ENCODE measurements around the gene ENG.
"Not testable (repeated sequence)": the region's sequence is repeated elsewhere in the genome, so short reads cannot be mapped to it uniquely, and the experiment has no call there.

Gene ENG

GRCh38 chr9:127854184-127854806 lies at the start of gene ENG:
Gene ENG (minus strand): TSS chr9:127854658. CDS start chr9:127854355, 303 bp downstream.
- no peak for DNase-seq

DNA sequence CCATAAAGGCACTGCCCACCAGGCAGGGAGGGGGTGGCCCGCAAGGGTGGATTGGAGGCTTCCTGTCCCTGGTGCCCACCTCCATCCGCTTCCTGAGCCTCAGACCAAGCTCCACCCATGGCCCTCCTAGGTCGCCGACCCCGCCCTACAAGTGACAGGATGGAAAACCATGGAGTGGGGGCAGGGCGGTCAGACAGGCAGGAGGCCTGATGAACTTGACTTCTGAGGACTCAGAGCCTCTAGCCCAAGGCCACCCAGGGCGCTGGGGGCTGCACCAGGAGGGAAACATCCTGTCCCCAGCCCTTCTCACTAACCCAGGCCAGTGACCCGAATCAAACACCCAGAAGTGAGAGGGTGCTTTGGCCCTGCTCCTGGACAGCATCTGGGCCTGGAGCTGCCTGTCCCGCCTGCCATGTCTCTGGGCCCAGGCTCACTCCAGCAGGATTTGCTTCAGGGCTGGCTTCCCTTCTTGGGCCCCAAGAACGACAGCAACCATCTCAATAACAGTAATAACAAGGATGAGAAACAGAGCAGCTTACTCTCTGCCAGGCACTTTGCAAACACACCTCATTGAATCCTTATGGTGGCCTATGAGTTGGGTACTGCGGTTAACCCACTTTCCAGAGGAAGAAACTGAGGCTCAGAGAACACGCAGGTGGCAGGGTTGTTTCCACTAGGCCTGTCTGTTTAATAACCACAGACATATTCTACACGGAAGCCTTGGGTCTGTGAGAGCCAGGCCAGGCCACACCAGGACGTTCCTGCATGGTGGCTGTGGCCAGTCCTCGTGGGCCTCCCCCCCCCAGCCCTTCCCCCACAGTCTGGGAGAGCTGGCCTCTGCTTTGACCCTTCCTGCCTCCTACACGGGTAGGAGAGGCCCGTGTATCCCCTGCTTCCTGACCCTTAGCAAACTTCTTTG lies 49.4 kb upstream of the ENG start:
- DNase-seq, result no peak

DNA sequence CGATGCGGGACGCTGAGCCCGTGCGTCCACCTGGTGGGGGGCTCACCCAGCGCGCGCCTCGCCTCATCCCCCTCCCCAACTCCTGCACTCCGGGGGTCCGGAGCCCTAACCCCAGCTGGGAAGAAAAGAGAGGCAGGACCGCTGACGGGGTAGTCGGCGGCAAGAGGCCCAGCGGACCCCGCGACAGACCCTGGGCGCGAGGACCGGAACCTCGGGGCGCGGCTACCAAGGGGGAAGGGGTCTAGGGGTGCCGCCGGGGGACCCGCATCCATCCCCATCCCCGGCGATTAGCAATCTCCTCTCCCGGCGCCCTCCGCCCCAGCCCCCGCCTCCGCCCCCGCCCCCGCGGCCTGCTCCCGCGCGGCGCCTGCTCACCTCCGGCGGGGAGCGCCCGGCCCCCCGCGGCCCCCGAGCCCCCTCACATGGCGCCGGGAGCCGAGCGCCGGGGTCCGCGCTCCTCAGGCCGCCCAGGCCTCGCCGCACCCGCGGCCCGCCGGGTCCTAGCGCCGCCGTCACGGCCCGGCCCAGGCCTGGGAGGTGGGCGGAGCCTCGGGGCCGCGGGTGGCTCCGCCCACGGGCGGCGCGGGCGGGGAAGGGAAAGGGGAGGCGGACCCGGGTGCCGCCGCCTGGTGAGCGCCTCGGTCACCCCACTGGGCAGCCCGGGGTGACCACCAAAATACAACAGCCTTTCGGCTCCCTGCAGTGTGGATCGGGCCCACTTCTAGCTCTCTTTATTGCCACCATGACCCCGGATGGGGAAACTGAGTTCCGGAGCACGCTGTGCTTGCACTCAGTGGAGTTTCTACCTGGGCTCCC lies 44.9 kb upstream of the ENG start, which contains the start of gene ST6GALNAC6:
TSS of gene ST6GALNAC6 (minus strand) at position 476 of the 816 bp plus-strand sequence. CDS start 1,622 bp downstream, outside the sequence.
- DNase-seq, result peak; percentile 89

DNA sequence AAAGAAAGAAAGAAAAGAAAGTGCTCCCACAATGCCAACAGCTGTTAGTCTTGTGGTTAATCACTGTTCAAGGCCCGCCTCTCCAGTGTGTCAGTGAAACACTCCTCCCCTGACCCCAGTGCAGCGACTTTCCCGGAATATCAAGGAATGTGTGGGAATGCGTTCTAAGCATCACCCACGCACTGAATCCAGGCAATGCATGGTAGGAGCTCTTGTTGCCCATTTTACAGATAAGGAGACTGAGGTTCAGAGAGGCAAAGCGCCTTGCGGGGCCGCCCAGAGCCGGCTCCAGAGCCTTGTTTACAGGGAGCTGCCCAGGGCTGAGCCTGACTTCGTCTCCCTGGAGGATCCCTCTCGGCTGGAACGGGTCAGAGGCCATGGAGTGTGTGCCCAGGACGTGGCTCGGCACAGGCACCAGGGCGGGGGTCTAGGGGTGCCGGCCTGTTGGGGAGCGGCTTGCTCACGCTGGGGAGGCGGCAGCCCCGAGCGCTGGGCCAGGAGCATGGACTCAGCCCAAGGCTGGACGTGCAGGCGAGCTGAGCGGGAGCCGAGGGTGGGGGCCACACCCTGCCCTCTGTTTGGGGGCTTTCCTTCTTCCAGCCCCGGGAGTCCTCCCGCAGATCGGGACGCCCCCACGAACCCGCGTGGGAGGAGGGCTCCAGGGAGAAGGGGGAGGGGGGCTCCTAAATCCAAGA lies 44.1 kb upstream of the ENG start:
- DNase-seq, result no peak

DNA sequence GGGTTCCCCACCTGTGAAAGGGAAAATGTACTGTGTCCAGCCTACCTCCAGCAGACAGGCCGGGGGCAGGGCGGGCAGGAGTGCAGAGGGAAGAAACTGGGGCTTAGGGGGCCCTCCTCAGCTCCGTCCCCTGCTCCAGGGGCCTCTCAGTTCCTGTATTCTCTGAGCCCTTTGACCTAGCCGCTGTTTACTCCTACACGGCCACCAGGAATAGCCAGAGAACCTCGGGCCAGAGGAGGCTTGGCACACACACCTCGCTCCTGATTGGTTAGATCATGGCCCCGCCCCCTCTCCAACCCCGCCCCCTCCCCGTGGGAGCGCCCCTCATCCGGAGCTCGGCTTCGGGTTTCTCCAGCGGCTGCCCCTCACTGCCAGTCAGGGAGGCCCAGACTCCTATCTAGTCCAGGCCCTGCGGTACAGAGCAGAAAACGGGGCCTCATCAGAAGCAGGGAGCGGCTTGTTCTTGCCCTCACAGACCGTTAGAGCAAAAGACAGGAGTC lies 42.8 kb upstream of the ENG start:
- DNase-seq, result no peak

DNA sequence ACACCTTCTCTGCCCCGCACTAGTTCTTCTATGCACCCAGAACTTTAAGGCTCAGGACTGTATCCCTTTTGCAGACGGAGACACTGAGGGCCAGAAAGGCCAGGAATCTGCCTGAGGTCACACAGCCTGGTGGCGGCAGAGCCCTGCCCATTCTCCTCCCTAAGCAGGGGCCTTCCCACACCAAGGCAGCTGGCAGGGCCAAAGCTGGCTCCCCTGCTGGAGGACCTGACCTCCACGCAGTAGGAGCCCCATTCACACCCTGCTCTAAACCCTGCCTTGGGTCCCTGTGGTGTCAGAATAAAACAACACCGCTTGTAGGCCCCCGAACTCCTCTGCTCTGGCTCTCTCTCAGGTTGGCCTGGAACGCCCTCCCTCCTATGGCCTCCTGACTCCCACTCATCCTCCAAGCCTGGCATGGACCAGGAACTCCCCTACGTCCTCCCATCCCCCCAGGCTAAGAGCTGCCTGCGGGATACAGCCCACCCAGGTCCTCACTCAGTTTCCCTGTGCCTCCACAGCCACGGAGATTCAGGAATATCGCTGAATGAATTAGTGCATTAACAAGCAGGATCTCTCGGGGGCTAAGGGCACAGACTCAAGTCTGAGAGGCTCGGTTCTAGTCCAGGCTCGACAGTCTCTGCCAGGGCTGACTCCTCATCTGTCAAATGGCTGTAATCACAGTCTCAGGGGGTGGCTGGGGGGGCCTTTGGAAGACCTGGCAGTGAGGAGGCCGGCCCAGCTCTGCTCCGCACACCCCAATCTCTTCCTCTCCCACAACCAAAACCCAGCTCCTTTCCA lies 42.1 kb upstream of the ENG start:
- no peak for DNase-seq

- DNase-seq, result no peak
Observed at GRCh38 chr9:127895811-127896210, 41.4 kb upstream of the ENG start.

- no peak for DNase-seq
Observed at GRCh38 chr9:127893392-127893791, 38.9 kb upstream of the ENG start.

- no peak for DNase-seq
Observed at GRCh38 chr9:127892831-127893230, 38.4 kb upstream of the ENG start.

GRCh38 chr9:127890053-127890452 lies 35.6 kb upstream of the ENG start:
- DNase-seq, result no peak

DNA sequence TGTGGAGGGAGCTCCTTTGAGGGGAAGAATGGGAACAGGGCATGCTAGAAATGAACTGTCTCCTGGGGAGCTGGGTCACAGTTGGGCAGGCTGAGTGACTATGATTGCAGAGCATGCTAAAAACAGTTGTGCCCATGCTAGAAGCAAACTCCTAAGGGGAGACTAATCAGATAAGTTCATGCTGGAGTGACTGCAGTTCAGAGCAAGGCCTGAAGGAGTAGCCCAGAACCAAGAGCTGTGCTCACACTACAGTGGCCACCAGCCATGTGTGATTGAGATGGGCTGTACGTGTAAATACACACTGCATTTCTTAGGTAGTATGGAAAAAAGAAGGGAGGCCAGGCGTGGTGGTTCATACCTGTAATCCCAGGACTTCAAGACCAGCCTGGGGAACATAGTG lies 33.3 kb upstream of the ENG start:
- no peak for DNase-seq

- DNase-seq, result peak; percentile 47
Observed at GRCh38 chr9:127886401-127886972, 32.0 kb upstream of the ENG start.

DNA sequence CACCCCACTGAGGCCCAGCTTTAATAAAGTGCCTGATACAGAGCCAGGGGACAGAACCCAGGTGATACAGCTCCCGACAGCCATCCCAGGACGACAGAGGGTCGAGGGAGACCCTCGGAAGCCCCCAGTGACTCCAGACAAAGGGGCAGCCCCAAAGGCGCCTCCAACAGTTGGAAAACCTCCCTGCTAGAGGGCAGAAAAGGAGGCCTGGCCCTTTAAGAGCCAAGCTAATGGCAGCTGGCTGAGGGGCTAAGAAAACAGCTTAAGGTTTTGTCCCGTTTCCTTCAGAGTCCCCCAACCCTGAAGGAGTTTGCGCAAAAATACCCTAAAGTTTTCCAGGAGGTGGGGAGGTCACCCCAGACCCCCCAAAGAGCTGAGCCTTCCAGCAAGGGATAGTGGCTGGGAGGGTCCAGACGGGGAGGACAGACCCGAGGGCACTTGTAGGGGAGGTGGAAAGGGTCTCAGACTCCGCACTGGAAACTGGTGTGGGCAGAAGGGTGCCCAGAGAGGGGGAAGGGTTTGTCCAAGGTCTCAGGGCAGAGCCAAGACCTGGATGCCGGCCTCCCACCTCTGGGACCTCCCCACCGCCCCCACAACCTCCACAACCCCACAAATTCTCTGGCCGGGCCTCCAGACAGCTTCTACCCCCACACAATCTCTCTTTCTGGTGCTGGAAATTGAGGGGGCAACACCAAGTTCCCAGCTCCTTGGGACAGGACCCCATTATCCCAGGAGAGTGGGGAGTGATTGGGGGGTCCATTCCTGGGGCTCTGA lies 31.2 kb upstream of the ENG start:
- no peak for DNase-seq

DNA sequence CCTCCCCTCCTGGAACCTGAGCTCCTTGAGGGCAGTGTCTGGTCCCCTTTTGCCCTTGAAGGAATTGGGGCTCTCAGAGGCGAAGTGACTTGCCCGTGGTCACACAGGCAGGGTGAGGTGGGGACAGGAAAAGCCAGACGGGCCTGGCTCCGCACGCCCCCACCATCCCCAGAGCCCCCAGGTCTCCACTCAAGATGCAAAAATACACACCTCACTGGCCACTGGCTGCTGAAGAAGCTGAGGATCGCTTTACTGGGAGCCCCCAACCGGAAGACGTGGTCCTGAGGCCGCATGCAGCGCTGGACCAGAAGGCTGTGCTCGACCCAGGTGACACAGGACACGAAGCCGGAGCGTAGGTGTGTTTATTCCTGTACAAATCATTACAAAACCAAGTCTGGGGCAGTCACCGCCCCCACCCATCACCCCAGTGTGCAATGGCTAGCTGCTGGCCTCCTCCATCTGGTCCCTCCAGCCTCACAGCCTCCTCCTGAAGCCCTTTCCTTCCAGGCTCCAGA lies 30.6 kb upstream of the ENG start:
- DNase-seq, result peak; percentile 4

DNA sequence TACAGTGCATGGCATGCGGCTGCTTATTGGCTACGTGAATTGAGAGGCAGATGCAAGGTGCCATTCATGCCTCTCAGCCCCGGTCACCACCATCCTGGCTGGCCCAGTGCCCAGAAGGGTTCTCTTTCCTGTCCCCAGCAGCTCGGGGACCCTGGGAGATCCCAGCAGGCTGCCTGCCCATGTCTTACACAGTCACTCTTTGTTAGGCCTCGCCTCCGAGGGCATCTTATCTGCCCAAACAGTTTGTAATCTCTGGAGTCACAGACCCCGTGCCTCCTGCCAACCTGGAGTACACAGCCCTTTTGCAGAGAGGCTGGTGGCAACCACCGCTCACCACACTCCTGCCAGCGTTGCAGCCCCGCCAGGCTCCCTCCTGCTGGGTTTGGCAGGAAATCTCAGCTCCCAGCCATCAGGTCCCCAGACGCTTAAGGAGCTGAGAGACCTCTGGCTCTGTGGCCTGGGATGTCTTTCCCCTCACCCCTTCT lies 30.0 kb upstream of the ENG start:
- no peak for DNase-seq

DNA sequence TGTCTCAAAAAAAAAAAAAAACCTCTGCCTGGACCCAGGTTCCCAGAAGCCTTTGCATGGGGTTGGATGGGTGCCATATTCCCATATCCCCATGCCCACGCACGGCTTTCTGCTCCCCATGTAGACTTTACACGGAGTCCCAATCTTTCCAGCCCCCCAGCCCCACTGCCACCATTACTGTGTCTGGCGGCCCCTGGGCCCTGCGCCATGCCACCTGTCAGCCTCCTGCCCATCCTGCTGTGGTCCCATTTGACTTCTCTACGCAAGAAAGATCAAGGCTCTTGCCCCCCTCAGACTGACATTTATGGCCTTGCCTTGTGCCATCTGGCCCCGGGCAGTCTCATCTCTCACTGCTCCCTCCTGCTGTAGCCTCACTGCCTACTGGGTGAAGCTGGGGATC lies 29.5 kb upstream of the ENG start:
- no peak for DNase-seq

DNA sequence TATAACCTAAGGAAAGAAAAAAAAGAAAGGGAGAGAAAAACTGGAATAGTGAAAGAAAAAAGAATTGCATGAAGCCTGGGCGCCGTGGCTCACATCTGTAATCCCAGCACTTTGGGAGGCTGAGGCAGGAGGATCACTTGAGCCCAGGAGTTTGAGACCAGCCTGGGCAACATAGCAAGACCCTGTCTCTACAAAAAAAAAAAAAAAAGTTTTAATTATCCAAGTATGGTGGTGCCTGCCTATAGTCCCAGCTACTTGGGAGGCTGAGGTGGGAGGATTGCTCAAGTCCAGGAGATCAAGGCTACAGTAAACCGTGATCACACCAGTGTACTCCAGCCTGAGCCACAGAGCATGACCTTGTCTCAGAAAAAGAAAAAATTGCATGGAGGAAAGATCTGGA lies 27.3 kb upstream of the ENG start:
- DNase-seq, result not testable (repeated sequence)

- DNase-seq, result no peak
Observed at GRCh38 chr9:127880143-127880542, 25.7 kb upstream of the ENG start.

DNA sequence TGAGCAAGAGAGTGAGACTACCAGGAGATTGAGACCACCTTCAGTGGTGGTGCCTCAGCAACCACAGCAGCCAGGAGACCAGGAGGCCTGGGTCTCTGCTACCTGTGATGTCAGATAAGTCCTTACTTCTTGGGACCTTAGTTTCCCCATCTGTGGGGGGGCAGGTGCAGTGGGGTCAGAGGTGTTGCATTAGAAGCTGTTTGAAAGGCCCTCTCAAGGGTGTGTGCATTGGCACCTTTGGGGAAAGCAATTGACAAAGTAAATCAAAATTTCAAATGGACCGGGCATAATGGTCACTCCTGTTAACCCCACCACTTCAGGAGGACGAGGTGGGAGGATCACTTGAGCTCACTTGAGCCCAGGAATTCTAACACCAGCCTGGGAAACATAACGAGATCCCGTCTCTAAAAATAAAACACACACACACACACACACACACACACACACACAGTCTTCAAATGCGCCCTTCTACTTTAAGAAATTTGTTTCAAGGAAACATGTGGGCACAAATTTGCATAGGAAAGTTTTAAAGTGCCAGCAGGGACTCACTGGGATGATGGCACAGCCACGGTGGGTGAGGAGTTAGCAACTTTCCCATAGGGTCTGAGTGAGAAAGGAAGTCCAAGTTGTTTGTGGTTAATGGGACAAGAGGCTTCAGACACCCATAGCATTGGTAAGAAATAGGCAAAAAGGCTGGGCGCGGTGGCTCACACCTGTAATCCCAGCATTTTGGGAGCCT lies 24.4 kb upstream of the ENG start:
- no peak for DNase-seq
